HepG2 (cell line): ENCODE data around the gene HSD17B11. TPM values are rescaled to one million over a fixed set of nuclear protein-coding genes. Genes with fewer than 3 reads are reported as not detected.
A peak's percentile ranks its signal among the peaks of the same experiment; 100 is the strongest.

ENCODE experiments used
- ATAC-seq: fragments of 200-7000 bp; cut with Tn5 transposase; 3 replicates; pipeline ENCODE4 v1.9.1; 2020; ENCODE audit warnings: mild to moderate bottlenecking, moderate library complexity
- BruUV-seq: library from RNA; stranded (reverse); fragments of 400-500 nt; replicated peaks from 2 replicates; lab custom pipeline; 2021; lab: Mats Ljungman, UMichigan
- CTCF ChIA-PET: fragments of 300-600 bp; formaldehyde crosslinking; extraction: SDS; loops from one replicate; lab custom pipeline; 2021; ENCODE audit warnings: low total read pairs, inconsistent platforms, low intra/inter-chr PET ratio; lab: Yijun Ruan, JAX
- POLR2A ChIA-PET: fragments of 350-600 bp; sonication (Branson Sonifier 250); formaldehyde crosslinking; loops from one replicate; lab custom pipeline; 2020; ENCODE audit warnings: antibody characterized with exemption, inconsistent platforms; lab: Yijun Ruan, JAX
- DNase-seq: peaks from one replicate; pipeline ENCODE4 v3.0.0-alpha.2; 2015; ENCODE audit warnings: low spot score
- FAIRE-seq: peaks from 3 replicates; lab custom pipeline; 2011; peaks lifted over from hg19 to GRCh38; lab: Jason Lieb, UNC
- H2AFZ ChIP-seq: one replicate; pipeline ENCODE4 v1.6.1; 2011; ENCODE audit warnings: low read length, inconsistent platforms
- H3K27ac ChIP-seq: fragments of 300-600 bp; 3 replicates; pipeline ENCODE4 v1.8.0; 2011; ENCODE audit warnings: mixed run types, mild to moderate bottlenecking, mixed read lengths, low read length, inconsistent platforms; ENCODE audit not compliant: insufficient read depth; ENCODE audit errors: extremely low read length
- H3K27me3 ChIP-seq, 2 experiments: fragments of 200-600 bp in 1 of 2; 2 replicates in 1 of 2; 3 replicates in 1 of 2; pipeline versions ENCODE4 v1.6.0 to v1.8.0; 2011; ENCODE audit warnings: low read length in 2 of 2, mild to moderate bottlenecking in 2 of 2, moderate library complexity in 2 of 2, inconsistent platforms in 1 of 2; ENCODE audit not compliant: insufficient read depth in 2 of 2, control insufficient read depth in 1 of 2
- H3K36me3 ChIP-seq, 2 experiments: fragments of 200-600 bp in 1 of 2; replicated peaks in 1 of 2; 2 replicates in 1 of 2; 3 replicates in 1 of 2; pipeline versions ENCODE4 v1.5.1 to v1.8.0; 2011; ENCODE audit warnings: low read length in 2 of 2, inconsistent platforms in 1 of 2; ENCODE audit not compliant: insufficient read depth in 2 of 2, control insufficient read depth in 1 of 2
- H3K4me1 ChIP-seq: 2 replicates; pipeline ENCODE4 v1.5.1; 2012; ENCODE audit warnings: low read length, inconsistent platforms; ENCODE audit not compliant: insufficient read depth
- H3K4me2 ChIP-seq: 2 replicates; pipeline ENCODE4 v1.6.0; 2011; ENCODE audit warnings: low read depth, low read length, inconsistent platforms
- H3K4me3 ChIP-seq, 3 experiments: fragments of 200-600 bp in 1 of 3; sonication (generic), shearing (Covaris generic) in 1 of 3; replicated peaks in 1 of 3; 2 replicates each; pipeline ENCODE4 v1.5.1; 2011 to 2016; ENCODE audit warnings: low read length in 3 of 3, inconsistent platforms in 2 of 3, low read depth in 2 of 3, mild to moderate bottlenecking in 2 of 3, control low read depth in 1 of 3, mixed read lengths in 1 of 3; ENCODE audit not compliant: insufficient read depth in 1 of 3
- H3K79me2 ChIP-seq: one replicate; pipeline ENCODE4 v1.6.1; 2011; ENCODE audit warnings: low read length, inconsistent platforms; ENCODE audit not compliant: insufficient read depth
- H3K9ac ChIP-seq: 2 replicates; pipeline ENCODE4 v1.6.0; 2011; ENCODE audit warnings: mild to moderate bottlenecking, low read depth, low read length, inconsistent platforms; ENCODE audit not compliant: insufficient read depth
- H3K9me3 ChIP-seq: 2 replicates; pipeline ENCODE4 v1.5.1; 2012; ENCODE audit warnings: mild to moderate bottlenecking, low read length
- H4K20me1 ChIP-seq: 2 replicates; pipeline ENCODE4 v1.6.0; 2011; ENCODE audit warnings: inconsistent platforms, mild to moderate bottlenecking, low read length, moderate library complexity; ENCODE audit not compliant: insufficient read depth
- FOXK2 ChIP-seq: fragments of 450-650 bp; IDR thresholded peaks from 2 replicates; pipeline ENCODE4 v1.6.1; 2016
- GTF2F1 ChIP-seq: fragments of 150-350 bp; IDR thresholded peaks from 2 replicates; pipeline ENCODE4 v1.6.1; 2014; ENCODE audit warnings: low read length
- KLF15 ChIP-seq: sonication (generic); formaldehyde crosslinking; IDR thresholded peaks from 2 replicates; pipeline ENCODE4 v1.8.1; 2023; ENCODE audit warnings: borderline replicate concordance, mild to moderate bottlenecking, inconsistent platforms, missing genetic modification reagents, mixed read lengths
- RFXAP ChIP-seq: sonication (generic); formaldehyde crosslinking; IDR thresholded peaks from 2 replicates; pipeline ENCODE4 v1.4.0; 2020; ENCODE audit warnings: missing genetic modification reagents, borderline replicate concordance
- ZFP90 ChIP-seq: sonication (generic); formaldehyde crosslinking; IDR thresholded peaks from 2 replicates; pipeline ENCODE4 v1.8.0; 2022; ENCODE audit warnings: missing genetic modification reagents, mild to moderate bottlenecking, inconsistent platforms, borderline replicate concordance
- ZNF234 ChIP-seq: sonication (generic); formaldehyde crosslinking; conservative IDR thresholded peaks from 2 replicates; pipeline ENCODE4 v1.5.1; 2020; ENCODE audit warnings: mild to moderate bottlenecking, missing genetic modification reagents
- ZNF766 ChIP-seq: sonication (generic); formaldehyde crosslinking; IDR thresholded peaks from 2 replicates; pipeline ENCODE4 v1.5.0; 2020; ENCODE audit warnings: missing genetic modification reagents, borderline replicate concordance
- ZNF773 ChIP-seq: sonication (generic); formaldehyde crosslinking; IDR thresholded peaks from 2 replicates; pipeline ENCODE4 v1.4.0; 2020; ENCODE audit warnings: missing genetic modification reagents, borderline replicate concordance
- WGBS: methylation state at CpG from one replicate; pipeline ENCODE4 v1.1.6; 2017; ENCODE audit warnings: low lambda C conversion rate; 5-methylcytosine and 5-hydroxymethylcytosine counted together
- in situ Hi-C: cut with HindIII; loops from 2 replicates; pipeline ENCODE4 v1.10.0; 2017; ENCODE audit warnings: low pct_unique_long_range_greater_than_20kb; ENCODE audit not compliant: extremely low pct_ligation_motif_present
- intact Hi-C: fragments of 100-400 bp; cut with micrococcal nuclease; formaldehyde crosslinking; loops from one replicate; pipeline ENCODE4 v1.10.0; 2022; ENCODE audit not compliant: unreplicated experiment
- polyA plus RNA-seq, 8 experiments: library from polyadenylated mRNA; depleted of rRNA in 3 of 8; stranded (reverse) in 7 of 8; unstranded in 1 of 8; fragments of >200 nt; fragmentation: Illumina TruSeq in 4 of 8; extraction: Trizol in 4 of 8; gene quantifications; 2 replicates each; pipeline versions ENCODE4 v1.2.1 to v1.2.3, GENCODE V29; 2011 to 2016; ENCODE audit warnings: low read depth in 4 of 8, missing spikeins in 1 of 8, mixed read lengths in 1 of 8; ENCODE audit not compliant: insufficient read depth in 1 of 8
- total RNA-seq, 5 experiments: library from RNA; depleted of rRNA; stranded (reverse); fragments of >200 nt; fragmentation: Illumina TruSeq; extraction: Trizol; gene quantifications; 2 replicates each; pipeline ENCODE4 v1.2.3, GENCODE V29; 2016; ENCODE audit warnings: low read depth in 1 of 5
- TF ChIP-seq, protein P1 (sequence below): sonication (generic); formaldehyde crosslinking; IDR thresholded peaks from 2 replicates; pipeline ENCODE4 v1.5.0; 2020; ENCODE audit warnings: mild to moderate bottlenecking, missing genetic modification reagents
- TF ChIP-seq, protein P2 (sequence below): sonication (generic); formaldehyde crosslinking; IDR thresholded peaks from 2 replicates; pipeline ENCODE4 v1.4.0; 2020; ENCODE audit warnings: missing genetic modification reagents
- TF ChIP-seq, protein P3 (sequence below): sonication (generic); formaldehyde crosslinking; conservative IDR thresholded peaks from 2 replicates; pipeline ENCODE4 v1.8.1; 2023; ENCODE audit warnings: missing genetic modification reagents
- TF ChIP-seq, protein P4 (sequence below): sonication (generic); formaldehyde crosslinking; IDR thresholded peaks from 2 replicates; pipeline ENCODE4 v1.5.0; 2020; ENCODE audit warnings: mild to moderate bottlenecking, missing genetic modification reagents

The HSD17B11 gene
- total and polyA plus RNA-seq, 2 of the 13 experiments (the other 11 are each of a cell fraction or from before 2014, with no cell fraction given), result 121 to 158 TPM

DNA sequence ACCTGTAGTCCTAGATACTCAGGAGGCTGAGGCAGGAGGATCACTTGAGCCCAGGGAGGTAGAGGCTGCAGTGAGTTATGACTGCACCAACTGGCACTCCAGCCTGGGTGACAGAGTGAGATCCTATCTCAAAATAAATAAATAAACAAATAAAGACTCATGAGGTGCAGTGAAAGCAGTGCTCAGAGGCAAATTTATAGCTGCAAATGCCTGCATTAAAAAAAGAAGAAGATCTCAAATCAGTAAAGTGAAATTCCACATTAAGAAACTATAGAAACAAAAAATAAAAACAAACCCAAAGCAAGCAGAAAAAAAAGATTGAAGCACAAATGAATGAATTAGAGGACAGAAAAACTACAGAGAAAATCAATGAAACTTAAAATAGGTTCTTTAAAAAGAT is 45.8 kb downstream of the HSD17B11 start:
- ChIA-PET CTCF (no interaction called here), POLR2A (no interaction called here)
- FAIRE-seq (no peak), DNase-seq (no peak), ATAC-seq (no peak)
- Histone ChIP-seq H3K9ac (no peak overlapping the region), H3K27ac (no peak overlapping the region), H3K9me3 (no peaks in the 10 kb centered on the region), H4K20me1 (0 out of 2 replicates have a peak, but pooled peaks cover 10% of the 10 kb centered on the region), H2AFZ (no peak overlapping the region), H3K4me3 (no peak overlapping the region), H3K79me2 (peaks cover 5% of the 10 kb centered on the region), H3K4me2 (no peak overlapping the region), H3K36me3 (peaks cover 8 to 45% of the 10 kb centered on the region in 2 experiments; a peak in 4 of 5 replicates), H3K27me3 (no peaks in the 10 kb centered on the region), H3K4me1 (no peaks in the 10 kb centered on the region)
- in situ Hi-C loops, result no loop called here
- BruUV-seq, result no TSS peak
- intact Hi-C loops, result no loop called here
- TF ChIP-seq ZFP90 (CRISPR knock-in tag) (peak; percentile 96; the same call in 1 of the 2 replicates), KLF15 (CRISPR knock-in tag) (no peak)
- TF ChIP-seq, protein P1, sequence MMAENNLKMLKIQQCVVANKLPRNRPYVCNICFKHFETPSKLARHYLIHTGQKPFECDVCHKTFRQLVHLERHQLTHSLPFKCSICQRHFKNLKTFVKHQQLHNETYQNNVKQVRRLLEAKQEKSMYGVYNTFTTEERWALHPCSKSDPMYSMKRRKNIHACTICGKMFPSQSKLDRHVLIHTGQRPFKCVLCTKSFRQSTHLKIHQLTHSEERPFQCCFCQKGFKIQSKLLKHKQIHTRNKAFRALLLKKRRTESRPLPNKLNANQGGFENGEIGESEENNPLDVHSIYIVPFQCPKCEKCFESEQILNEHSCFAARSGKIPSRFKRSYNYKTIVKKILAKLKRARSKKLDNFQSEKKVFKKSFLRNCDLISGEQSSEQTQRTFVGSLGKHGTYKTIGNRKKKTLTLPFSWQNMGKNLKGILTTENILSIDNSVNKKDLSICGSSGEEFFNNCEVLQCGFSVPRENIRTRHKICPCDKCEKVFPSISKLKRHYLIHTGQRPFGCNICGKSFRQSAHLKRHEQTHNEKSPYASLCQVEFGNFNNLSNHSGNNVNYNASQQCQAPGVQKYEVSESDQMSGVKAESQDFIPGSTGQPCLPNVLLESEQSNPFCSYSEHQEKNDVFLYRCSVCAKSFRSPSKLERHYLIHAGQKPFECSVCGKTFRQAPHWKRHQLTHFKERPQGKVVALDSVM (CRISPR knock-in tag), result peak; percentile 54; the same call in 1 of the 2 replicates
- TF ChIP-seq, all 625 proteins: peak for 2

DNA sequence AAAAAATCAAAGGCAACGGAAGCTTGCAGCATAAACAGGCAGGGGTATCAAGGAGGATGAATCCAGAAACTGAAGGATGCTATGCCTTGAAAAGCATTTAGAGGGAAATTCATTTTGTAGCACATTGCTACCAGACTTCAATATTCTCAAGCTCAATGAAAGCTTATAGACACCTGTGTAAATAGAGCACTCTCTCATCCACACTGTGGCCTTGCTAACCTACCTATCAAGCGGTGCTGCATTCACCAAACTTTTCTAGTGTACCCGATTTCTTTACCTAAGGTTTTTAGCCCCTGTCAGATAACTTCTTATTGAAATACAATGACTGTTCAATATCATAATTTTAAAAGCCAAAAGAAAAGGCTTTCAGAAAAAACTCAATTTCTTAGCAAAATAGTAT is 48.1 kb downstream of the HSD17B11 start:
- H3K27ac ChIP-seq, result no peak overlapping the region
- DNase-seq (no peak), ATAC-seq (no peak), FAIRE-seq (no peak)
- BruUV-seq, result no TSS peak
- no peak overlapping the region for H2AFZ ChIP-seq
- peaks cover 12 to 67% of the 10 kb centered on the region in 2 experiments; a peak in 4 of 5 replicates for H3K36me3 ChIP-seq
- peaks cover 5% of the 10 kb centered on the region for H3K79me2 ChIP-seq
- in situ Hi-C loops, result no loop called here
- H3K9me3 ChIP-seq, result no peaks in the 10 kb centered on the region
- H3K9ac ChIP-seq, result no peak overlapping the region
- over 99% methylated on average over 3 of the region's 3 CpGs for WGBS
- intact Hi-C loops, result no loop called here
- no peak overlapping the region for H3K4me2 ChIP-seq
- CTCF ChIA-PET, result no interaction called here
- no peaks in the 10 kb centered on the region for H3K4me1 ChIP-seq
- POLR2A ChIA-PET, result no interaction called here
- 0 out of 2 replicates have a peak, but pooled peaks cover 10% of the 10 kb centered on the region for H4K20me1 ChIP-seq
- no peaks in the 10 kb centered on the region for H3K27me3 ChIP-seq
- H3K4me3 ChIP-seq, result no peak overlapping the region
- no peak for TF ChIP-seq ZNF766
- no peak for TF ChIP-seq ZNF234 (CRISPR knock-in tag)
- no peak for TF ChIP-seq RFXAP (CRISPR knock-in tag)
- TF ChIP-seq, protein P2, sequence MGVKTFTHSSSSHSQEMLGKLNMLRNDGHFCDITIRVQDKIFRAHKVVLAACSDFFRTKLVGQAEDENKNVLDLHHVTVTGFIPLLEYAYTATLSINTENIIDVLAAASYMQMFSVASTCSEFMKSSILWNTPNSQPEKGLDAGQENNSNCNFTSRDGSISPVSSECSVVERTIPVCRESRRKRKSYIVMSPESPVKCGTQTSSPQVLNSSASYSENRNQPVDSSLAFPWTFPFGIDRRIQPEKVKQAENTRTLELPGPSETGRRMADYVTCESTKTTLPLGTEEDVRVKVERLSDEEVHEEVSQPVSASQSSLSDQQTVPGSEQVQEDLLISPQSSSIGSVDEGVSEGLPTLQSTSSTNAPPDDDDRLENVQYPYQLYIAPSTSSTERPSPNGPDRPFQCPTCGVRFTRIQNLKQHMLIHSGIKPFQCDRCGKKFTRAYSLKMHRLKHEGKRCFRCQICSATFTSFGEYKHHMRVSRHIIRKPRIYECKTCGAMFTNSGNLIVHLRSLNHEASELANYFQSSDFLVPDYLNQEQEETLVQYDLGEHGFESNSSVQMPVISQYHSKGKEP, result no peak
- no peak for TF ChIP-seq FOXK2
- no peak for TF ChIP-seq ZNF773 (CRISPR knock-in tag)
- TF ChIP-seq, protein P3, sequence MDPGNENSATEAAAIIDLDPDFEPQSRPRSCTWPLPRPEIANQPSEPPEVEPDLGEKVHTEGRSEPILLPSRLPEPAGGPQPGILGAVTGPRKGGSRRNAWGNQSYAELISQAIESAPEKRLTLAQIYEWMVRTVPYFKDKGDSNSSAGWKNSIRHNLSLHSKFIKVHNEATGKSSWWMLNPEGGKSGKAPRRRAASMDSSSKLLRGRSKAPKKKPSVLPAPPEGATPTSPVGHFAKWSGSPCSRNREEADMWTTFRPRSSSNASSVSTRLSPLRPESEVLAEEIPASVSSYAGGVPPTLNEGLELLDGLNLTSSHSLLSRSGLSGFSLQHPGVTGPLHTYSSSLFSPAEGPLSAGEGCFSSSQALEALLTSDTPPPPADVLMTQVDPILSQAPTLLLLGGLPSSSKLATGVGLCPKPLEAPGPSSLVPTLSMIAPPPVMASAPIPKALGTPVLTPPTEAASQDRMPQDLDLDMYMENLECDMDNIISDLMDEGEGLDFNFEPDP (CRISPR knock-in tag), result no peak
- TF ChIP-seq GTF2F1, result no peak
- TF ChIP-seq, protein P4, sequence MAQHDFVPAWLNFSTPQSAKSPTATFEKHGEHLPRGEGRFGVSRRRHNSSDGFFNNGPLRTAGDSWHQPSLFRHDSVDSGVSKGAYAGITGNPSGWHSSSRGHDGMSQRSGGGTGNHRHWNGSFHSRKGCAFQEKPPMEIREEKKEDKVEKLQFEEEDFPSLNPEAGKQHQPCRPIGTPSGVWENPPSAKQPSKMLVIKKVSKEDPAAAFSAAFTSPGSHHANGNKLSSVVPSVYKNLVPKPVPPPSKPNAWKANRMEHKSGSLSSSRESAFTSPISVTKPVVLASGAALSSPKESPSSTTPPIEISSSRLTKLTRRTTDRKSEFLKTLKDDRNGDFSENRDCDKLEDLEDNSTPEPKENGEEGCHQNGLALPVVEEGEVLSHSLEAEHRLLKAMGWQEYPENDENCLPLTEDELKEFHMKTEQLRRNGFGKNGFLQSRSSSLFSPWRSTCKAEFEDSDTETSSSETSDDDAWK (CRISPR knock-in tag), result no peak
